Thyroid gland (tissue), 4 donors: ENCODE results near the gene P2RX6. TPM values are rescaled to one million over a fixed set of nuclear protein-coding genes. Genes with fewer than 3 reads are reported as not detected.

ENCODE experiments used
- DNase-seq, 2 donors: peaks; one replicate each; pipeline ENCODE4 v3.0.0-alpha.2; 2019
- H3K27ac ChIP-seq, 3 donors: fragments of 200-600 bp; sonication (generic); 1 replicate in 2 of 3; 2 replicates in 1 of 3; pipeline ENCODE4 v1.5.1; 2016 to 2019; ENCODE audit warnings: mild to moderate bottlenecking in 1 of 3, moderate library complexity in 1 of 3
- H3K27me3 ChIP-seq: fragments of 200-600 bp; sonication (generic); one replicate; pipeline ENCODE4 v1.5.1; 2019
- H3K36me3 ChIP-seq, 2 donors: fragments of 200-600 bp; sonication (generic); one replicate each; pipeline ENCODE4 v1.5.1; 2016 to 2019
- H3K4me1 ChIP-seq, 2 donors: fragments of 200-600 bp; sonication (generic); one replicate each; pipeline ENCODE4 v1.5.1; 2017 to 2019
- H3K4me3 ChIP-seq, 3 donors: fragments of 200-600 bp; sonication (generic); replicated peaks in 1 of 3; 1 replicate in 2 of 3; 2 replicates in 1 of 3; pipeline ENCODE4 v1.5.1; 2016; ENCODE audit warnings: mild to moderate bottlenecking in 1 of 3
- H3K9me3 ChIP-seq: fragments of 200-600 bp; sonication (generic); one replicate; pipeline ENCODE4 v1.5.1; 2017
- CTCF ChIP-seq, 6 experiments: fragments of 200-600 bp in 3 of 6; fragments of 450-650 bp in 3 of 6; sonication (generic) in 3 of 6; IDR thresholded peaks; one replicate each; pipeline ENCODE4 v1.5.1; 2016 to 2019; ENCODE audit warnings: antibody characterized with exemption in 6 of 6, mild to moderate bottlenecking in 2 of 6, inconsistent platforms in 1 of 6, moderate library complexity in 1 of 6
- POLR2A ChIP-seq, 2 donors: fragments of 450-650 bp; IDR thresholded peaks; one replicate each; pipeline ENCODE4 v1.6.1; 2017; ENCODE audit warnings: antibody characterized with exemption in 2 of 2, mild to moderate bottlenecking in 2 of 2, moderate library complexity in 1 of 2
- WGBS, 2 donors: methylation state at CpG; one replicate each; pipeline ENCODE4 v1.1.5; 2017; 5-methylcytosine and 5-hydroxymethylcytosine counted together
- intact Hi-C: fragments of 100-400 bp; cut with DNase I; formaldehyde crosslinking; loops from one replicate; pipeline ENCODE4 v1.15.1; 2023
- total RNA-seq, 4 donors: library from RNA; depleted of rRNA; stranded (reverse); fragments of >200 nt; gene quantifications; one replicate each; pipeline ENCODE4 v1.2.3, GENCODE V29; 2016

Gene P2RX6
- total RNA-seq, 4 donors from 2014 or later = 0.40 TPM; not detected in 3

DNA sequence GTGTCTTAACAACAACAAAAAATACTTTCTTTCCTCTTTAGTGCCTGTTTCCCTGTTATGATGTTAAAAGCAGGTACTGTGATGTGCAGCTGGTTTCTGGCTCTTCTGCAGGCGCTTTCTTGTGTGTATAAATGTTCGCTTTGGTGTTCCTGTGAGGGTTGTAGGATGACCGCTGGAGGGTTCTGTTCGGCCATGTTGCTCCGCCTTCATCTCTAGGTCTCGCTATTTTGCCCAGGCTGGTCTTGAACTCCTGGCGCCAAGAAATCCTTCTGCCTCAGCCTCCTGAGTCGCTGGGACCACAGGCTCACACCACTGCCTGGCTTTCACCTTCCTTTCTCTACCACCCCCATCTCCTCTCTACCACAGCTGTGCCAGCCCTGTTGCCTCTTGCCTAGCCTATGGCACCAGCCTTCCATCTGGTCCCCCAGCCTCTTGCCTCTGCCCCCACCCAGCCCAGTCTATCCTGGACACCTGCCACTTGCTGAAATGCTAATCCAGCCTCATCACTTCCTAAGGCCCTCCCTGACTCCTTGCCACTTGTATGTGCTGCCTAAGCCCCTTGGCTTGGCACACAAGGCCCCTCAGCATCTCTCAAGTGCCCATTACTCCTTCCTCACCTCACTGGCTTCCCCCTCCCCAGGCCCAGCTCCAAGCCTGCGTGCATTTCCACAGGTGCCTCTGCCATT lies 36.3 kb downstream of the P2RX6 start:
- H3K27me3 ChIP-seq = no peaks in the 10 kb centered on the region
- no peak for DNase-seq
- 84 to 87% methylated on average over 9 of the region's 9 CpGs for WGBS, 2 donors
- H3K4me1 ChIP-seq = no peaks in the 10 kb centered on the region
- no peak overlapping the region for H3K27ac ChIP-seq
- TF ChIP-seq POLR2A (IDR thresholded peaks at IDR 0.05) (no peak), CTCF (IDR thresholded peaks at IDR 0.05) (no peak)
- H3K9me3 ChIP-seq = no peaks in the 10 kb centered on the region
- intact Hi-C loops = no loop called here
- no peak overlapping the region for H3K4me3 ChIP-seq
- H3K36me3 ChIP-seq = no peaks in the 10 kb centered on the region

DNA sequence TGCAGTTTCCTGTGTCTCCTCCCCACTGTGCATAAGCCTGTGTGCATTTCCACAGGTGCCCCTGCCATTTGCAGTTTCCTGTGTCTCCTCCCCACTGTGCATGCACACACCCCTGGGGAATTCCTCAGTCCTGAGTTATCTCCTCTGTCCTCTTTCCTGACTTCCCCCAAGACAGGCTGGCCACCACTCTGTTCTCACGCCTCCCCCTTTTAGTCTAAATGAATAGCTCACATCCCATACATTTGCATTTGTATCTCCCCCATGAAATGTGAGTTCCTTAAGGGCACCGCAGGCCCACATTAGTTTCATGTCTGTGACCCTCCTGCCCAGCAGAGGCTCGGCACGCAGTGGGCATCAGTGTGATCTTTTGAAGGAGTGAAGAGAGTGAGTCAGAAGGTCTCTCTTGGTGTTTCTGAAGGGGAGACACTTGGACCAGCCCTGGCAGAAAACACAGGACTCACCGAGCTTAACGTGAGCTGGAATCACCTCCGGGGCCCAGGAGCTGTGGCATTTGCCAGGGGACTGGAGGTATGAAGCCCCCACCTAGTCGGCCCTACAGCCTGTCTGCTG lies 37.0 kb downstream of the P2RX6 start:
- no peaks in the 10 kb centered on the region for H3K4me1 ChIP-seq
- H3K9me3 ChIP-seq = no peaks in the 10 kb centered on the region
- H3K27ac ChIP-seq = no peak overlapping the region
- H3K36me3 ChIP-seq = no peaks in the 10 kb centered on the region
- H3K27me3 ChIP-seq = no peaks in the 10 kb centered on the region
- DNase-seq = no peak
- H3K4me3 ChIP-seq = no peak overlapping the region
- TF ChIP-seq POLR2A (IDR thresholded peaks at IDR 0.05) (no peak), CTCF (IDR thresholded peaks at IDR 0.05) (no peak)
- WGBS, 2 donors = 62 to 72% methylated on average over 8 of the region's 8 CpGs
- intact Hi-C loops = no loop called here

DNA sequence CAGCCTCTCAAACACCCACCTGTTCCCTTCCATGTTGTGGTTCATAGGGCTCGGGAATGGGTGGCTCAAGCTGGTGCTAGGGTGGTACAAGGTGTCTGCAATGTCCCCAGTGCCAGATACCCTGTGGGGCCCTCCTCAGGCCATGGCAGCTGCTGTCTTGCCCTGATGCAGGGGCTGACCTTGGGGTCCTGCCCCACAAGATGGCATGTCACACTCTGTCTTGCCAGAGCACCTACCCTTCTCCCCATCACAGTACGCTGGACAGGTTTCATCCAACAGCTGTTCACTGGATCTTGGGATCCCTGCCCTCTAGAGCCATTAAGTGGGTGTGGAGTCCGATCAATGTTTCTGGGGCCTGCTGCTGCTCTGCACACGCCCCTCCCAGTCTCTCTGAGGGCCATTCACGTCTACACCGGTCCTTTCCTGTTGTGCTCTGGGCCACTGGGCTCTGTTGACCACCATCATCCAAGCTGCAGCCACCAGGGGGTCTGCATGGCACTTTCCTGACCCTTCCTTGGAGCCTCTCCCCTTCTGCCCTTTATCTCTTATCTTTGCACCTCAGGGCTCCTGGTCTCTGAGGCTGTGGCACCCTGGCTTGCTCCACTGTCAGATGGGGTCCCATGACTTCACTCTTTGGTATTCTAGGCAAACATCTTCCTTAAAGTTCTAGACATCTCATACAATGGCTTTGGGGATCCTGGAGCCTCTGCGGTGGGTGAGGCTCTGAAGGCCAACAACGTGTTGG lies 37.9 kb downstream of the P2RX6 start:
- H3K4me3 ChIP-seq = no peak overlapping the region
- intact Hi-C loops = no loop called here
- 79 to 86% methylated on average over 6 to 8 of the region's 8 CpGs for WGBS, 2 donors
- DNase-seq = no peak
- no peaks in the 10 kb centered on the region for H3K27me3 ChIP-seq
- H3K9me3 ChIP-seq = no peaks in the 10 kb centered on the region
- TF ChIP-seq CTCF (IDR thresholded peaks at IDR 0.05) = no peak
- H3K36me3 ChIP-seq = no peaks in the 10 kb centered on the region
- no peak overlapping the region for H3K27ac ChIP-seq
- H3K4me1 ChIP-seq = no peaks in the 10 kb centered on the region

DNA sequence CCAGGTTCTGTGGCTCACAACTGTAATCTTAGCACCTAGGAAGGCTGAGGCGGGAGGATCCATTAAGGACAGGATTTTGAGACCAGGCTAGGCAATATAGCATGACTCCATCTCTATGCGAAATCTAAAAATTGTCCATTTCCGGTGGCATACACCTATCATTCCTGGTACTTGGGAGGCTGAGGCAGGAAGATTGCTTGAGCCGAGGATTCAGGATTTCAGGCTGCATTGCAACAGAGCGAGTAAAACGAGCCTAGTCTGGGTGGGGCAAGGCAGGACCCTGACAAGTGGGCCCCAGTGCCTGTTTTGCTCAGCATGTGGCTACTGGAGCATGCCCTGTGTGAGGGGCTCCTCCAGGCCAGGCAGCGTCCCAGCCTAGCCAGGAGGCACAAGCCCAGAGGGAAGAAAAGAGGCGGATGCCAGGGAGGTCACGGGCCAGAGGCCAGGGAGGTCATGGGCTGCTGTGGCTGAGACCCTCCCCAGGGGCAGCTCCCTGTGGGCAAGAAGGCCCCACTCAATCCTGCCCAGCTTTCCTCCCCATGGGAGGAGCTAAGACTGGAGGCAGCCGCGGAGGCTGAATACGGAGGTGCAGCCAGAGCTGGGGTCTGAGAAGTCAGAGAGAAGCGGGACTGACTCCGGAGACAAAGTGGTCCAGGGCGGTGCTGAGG lies 39.2 kb downstream of the P2RX6 start:
- no peaks in the 10 kb centered on the region for H3K9me3 ChIP-seq
- H3K4me3 ChIP-seq = no peak overlapping the region
- WGBS, 2 donors = 87 to 88% methylated on average over 14 to 15 of the region's 15 CpGs
- H3K4me1 ChIP-seq = no peaks in the 10 kb centered on the region
- no peak for DNase-seq
- TF ChIP-seq CTCF (IDR thresholded peaks at IDR 0.05) (no peak), POLR2A (IDR thresholded peaks at IDR 0.05) (no peak)
- no peaks in the 10 kb centered on the region for H3K36me3 ChIP-seq
- no peaks in the 10 kb centered on the region for H3K27me3 ChIP-seq
- intact Hi-C loops = no loop called here
- H3K27ac ChIP-seq = no peak overlapping the region
